D721Med (cell line): ENCODE data around the gene LMCD1.

Experiments
- DNase-seq: peaks from one replicate; pipeline ENCODE4 v3.0.0; 2011; ENCODE audit warnings: low spot score; ENCODE audit not compliant: insufficient read length
- FAIRE-seq: peaks from 2 replicates; lab custom pipeline; 2011; peaks lifted over from hg19 to GRCh38; lab: Jason Lieb, UNC
- TF ChIP-seq, protein P1 (sequence below): IDR thresholded peaks from 2 replicates; pipeline ENCODE4 v1.5.1; 2012; ENCODE audit warnings: mild to moderate bottlenecking, control low read depth; ENCODE audit not compliant: insufficient read depth; ENCODE audit errors: missing control alignments

LMCD1 gene

GRCh38 chr3:8574040-8574669 is 72.5 kb downstream of the LMCD1 start:
- TF ChIP-seq, protein P1, sequence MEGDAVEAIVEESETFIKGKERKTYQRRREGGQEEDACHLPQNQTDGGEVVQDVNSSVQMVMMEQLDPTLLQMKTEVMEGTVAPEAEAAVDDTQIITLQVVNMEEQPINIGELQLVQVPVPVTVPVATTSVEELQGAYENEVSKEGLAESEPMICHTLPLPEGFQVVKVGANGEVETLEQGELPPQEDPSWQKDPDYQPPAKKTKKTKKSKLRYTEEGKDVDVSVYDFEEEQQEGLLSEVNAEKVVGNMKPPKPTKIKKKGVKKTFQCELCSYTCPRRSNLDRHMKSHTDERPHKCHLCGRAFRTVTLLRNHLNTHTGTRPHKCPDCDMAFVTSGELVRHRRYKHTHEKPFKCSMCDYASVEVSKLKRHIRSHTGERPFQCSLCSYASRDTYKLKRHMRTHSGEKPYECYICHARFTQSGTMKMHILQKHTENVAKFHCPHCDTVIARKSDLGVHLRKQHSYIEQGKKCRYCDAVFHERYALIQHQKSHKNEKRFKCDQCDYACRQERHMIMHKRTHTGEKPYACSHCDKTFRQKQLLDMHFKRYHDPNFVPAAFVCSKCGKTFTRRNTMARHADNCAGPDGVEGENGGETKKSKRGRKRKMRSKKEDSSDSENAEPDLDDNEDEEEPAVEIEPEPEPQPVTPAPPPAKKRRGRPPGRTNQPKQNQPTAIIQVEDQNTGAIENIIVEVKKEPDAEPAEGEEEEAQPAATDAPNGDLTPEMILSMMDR = no peak
- DNase-seq (no peak), FAIRE-seq (no peak)

GRCh38 chr3:8574670-8575322 is 73.2 kb downstream of the LMCD1 start:
- no peak for FAIRE-seq

DNA sequence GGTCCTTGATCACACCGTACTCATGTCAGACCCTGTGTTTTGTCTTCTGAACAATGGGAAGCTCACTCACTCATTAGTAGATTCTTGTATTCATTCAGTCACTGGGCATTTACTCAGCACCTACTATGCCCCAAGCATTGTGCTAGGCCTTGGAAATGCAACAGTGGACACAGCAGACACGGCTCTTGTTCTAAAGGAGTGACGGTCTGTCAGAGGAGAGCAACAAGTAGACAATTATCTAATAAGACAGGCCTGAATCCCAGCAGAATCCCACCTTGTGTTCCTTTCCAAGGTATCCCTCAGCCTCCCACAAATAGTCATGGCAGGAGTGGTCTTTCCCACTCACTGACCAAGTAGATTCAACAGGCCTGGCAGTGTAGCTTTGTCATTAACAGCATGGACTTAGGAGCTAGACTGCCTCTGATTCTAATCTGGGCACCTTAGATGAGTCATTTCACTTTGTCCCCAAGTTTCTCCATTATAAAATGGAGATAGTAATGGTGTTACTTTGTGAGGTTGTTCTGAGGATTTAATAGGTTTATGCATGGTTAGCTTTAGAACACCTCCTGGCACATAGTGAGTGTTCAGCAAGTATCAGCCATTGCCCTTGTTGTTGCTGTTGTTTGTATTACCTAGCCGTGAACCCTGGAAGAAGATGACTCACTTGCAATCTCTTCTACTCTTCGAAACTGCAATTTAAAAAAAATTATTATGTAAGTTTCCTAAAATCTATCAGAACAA is 73.9 kb downstream of the LMCD1 start:
- TF ChIP-seq, protein P1 = no peak
- no peak for FAIRE-seq
- DNase-seq = no peak

More at GRCh38 chr3:8574670-8575322, 73.2 kb downstream of the LMCD1 start:
- TF ChIP-seq, protein P1 = no peak
- no peak for DNase-seq

GRCh38 chr3:8576436-8576835 is 74.8 kb downstream of the LMCD1 start:
- FAIRE-seq (no peak), DNase-seq (no peak)
- TF ChIP-seq, protein P1 = no peak

GRCh38 chr3:8576841-8577571 is 75.4 kb downstream of the LMCD1 start:
- FAIRE-seq (no peak), DNase-seq (no peak)
- TF ChIP-seq, protein P1 = no peak

- DNase-seq (no peak), FAIRE-seq (no peak)
- TF ChIP-seq, protein P1 = no peak
Observed at GRCh38 chr3:8578282-8578681, 76.7 kb downstream of the LMCD1 start.
